WTC11 (cell line): ENCODE results near the gene RIMBP2.

ENCODE experiments used
- HMGXB4 ChIP-seq: sonication (generic); formaldehyde crosslinking; IDR thresholded peaks from 2 replicates; pipeline ENCODE4 v1.8.1; 2023; ENCODE audit warnings: mild to moderate bottlenecking, moderate library complexity, missing genetic modification reagents
- IRF2 ChIP-seq: sonication (generic); formaldehyde crosslinking; IDR thresholded peaks from 2 replicates; pipeline ENCODE4 v1.8.0; 2022; ENCODE audit warnings: low read depth, missing genetic modification reagents, borderline replicate concordance
- TCF7 ChIP-seq: sonication (generic); formaldehyde crosslinking; IDR thresholded peaks from 2 replicates; pipeline ENCODE4 v1.8.0; 2022; ENCODE audit warnings: mild to moderate bottlenecking, low read depth, missing genetic modification reagents, moderate library complexity
- TP53 ChIP-seq: sonication (generic); formaldehyde crosslinking; IDR thresholded peaks from 2 replicates; pipeline ENCODE4 v1.8.1; 2023; ENCODE audit warnings: mild to moderate bottlenecking, missing genetic modification reagents
- USF2 ChIP-seq: sonication (generic); formaldehyde crosslinking; IDR thresholded peaks from 2 replicates; pipeline ENCODE4 v1.8.1; 2023; ENCODE audit warnings: mild to moderate bottlenecking, missing genetic modification reagents, moderate library complexity
- ZNF396 ChIP-seq: fragments of 250-450 bp; sonication (Bioruptor Pico); IDR thresholded peaks from 2 replicates; pipeline ENCODE4 v1.8.0; 2021; ENCODE audit warnings: mild to moderate bottlenecking, moderate library complexity, borderline replicate concordance
- ZNF416 ChIP-seq: fragments of 250-450 bp; sonication (Bioruptor Pico); IDR thresholded peaks from 2 replicates; pipeline ENCODE4 v1.9.0; 2021; ENCODE audit warnings: mild to moderate bottlenecking, inconsistent platforms
- TF ChIP-seq, protein P1 (sequence below): fragments of 200-600 bp; IDR thresholded peaks from 2 replicates; pipeline ENCODE4 v1.8.0; 2022; ENCODE audit warnings: antibody characterized with exemption
- TF ChIP-seq, protein P2 (sequence below): sonication (generic); formaldehyde crosslinking; IDR thresholded peaks from 2 replicates; pipeline ENCODE4 v1.8.0; 2023; ENCODE audit warnings: missing genetic modification reagents

GRCh38 chr12:130501821-130502220 is 214.3 kb downstream of the RIMBP2 start:
- TF ChIP-seq, protein P1, sequence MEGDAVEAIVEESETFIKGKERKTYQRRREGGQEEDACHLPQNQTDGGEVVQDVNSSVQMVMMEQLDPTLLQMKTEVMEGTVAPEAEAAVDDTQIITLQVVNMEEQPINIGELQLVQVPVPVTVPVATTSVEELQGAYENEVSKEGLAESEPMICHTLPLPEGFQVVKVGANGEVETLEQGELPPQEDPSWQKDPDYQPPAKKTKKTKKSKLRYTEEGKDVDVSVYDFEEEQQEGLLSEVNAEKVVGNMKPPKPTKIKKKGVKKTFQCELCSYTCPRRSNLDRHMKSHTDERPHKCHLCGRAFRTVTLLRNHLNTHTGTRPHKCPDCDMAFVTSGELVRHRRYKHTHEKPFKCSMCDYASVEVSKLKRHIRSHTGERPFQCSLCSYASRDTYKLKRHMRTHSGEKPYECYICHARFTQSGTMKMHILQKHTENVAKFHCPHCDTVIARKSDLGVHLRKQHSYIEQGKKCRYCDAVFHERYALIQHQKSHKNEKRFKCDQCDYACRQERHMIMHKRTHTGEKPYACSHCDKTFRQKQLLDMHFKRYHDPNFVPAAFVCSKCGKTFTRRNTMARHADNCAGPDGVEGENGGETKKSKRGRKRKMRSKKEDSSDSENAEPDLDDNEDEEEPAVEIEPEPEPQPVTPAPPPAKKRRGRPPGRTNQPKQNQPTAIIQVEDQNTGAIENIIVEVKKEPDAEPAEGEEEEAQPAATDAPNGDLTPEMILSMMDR, result no peak
- TF ChIP-seq TCF7 (CRISPR knock-in tag) (no peak), HMGXB4 (CRISPR knock-in tag) (no peak), USF2 (CRISPR knock-in tag) (no peak), ZNF416 (CRISPR knock-in tag) (no peak), ZNF396 (CRISPR knock-in tag) (no peak), IRF2 (CRISPR knock-in tag) (no peak), TP53 (CRISPR knock-in tag) (no peak)
- TF ChIP-seq, protein P2, sequence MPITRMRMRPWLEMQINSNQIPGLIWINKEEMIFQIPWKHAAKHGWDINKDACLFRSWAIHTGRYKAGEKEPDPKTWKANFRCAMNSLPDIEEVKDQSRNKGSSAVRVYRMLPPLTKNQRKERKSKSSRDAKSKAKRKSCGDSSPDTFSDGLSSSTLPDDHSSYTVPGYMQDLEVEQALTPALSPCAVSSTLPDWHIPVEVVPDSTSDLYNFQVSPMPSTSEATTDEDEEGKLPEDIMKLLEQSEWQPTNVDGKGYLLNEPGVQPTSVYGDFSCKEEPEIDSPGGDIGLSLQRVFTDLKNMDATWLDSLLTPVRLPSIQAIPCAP (CRISPR knock-in tag), result no peak
